Kidney glomerular epithelial cell (primary cell): ENCODE measurements around the gene NEK10.
"Not testable (repeated sequence)": the region's sequence is repeated elsewhere in the genome, so short reads cannot be mapped to it uniquely, and the experiment has no call there.

Experiments used
- DNase-seq: peaks from one replicate; lab custom pipeline; 2025; lab: John Stamatoyannopoulos, UW

The NEK10 gene, protein sequence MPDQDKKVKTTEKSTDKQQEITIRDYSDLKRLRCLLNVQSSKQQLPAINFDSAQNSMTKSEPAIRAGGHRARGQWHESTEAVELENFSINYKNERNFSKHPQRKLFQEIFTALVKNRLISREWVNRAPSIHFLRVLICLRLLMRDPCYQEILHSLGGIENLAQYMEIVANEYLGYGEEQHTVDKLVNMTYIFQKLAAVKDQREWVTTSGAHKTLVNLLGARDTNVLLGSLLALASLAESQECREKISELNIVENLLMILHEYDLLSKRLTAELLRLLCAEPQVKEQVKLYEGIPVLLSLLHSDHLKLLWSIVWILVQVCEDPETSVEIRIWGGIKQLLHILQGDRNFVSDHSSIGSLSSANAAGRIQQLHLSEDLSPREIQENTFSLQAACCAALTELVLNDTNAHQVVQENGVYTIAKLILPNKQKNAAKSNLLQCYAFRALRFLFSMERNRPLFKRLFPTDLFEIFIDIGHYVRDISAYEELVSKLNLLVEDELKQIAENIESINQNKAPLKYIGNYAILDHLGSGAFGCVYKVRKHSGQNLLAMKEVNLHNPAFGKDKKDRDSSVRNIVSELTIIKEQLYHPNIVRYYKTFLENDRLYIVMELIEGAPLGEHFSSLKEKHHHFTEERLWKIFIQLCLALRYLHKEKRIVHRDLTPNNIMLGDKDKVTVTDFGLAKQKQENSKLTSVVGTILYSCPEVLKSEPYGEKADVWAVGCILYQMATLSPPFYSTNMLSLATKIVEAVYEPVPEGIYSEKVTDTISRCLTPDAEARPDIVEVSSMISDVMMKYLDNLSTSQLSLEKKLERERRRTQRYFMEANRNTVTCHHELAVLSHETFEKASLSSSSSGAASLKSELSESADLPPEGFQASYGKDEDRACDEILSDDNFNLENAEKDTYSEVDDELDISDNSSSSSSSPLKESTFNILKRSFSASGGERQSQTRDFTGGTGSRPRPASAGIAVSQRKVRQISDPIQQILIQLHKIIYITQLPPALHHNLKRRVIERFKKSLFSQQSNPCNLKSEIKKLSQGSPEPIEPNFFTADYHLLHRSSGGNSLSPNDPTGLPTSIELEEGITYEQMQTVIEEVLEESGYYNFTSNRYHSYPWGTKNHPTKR

DNA sequence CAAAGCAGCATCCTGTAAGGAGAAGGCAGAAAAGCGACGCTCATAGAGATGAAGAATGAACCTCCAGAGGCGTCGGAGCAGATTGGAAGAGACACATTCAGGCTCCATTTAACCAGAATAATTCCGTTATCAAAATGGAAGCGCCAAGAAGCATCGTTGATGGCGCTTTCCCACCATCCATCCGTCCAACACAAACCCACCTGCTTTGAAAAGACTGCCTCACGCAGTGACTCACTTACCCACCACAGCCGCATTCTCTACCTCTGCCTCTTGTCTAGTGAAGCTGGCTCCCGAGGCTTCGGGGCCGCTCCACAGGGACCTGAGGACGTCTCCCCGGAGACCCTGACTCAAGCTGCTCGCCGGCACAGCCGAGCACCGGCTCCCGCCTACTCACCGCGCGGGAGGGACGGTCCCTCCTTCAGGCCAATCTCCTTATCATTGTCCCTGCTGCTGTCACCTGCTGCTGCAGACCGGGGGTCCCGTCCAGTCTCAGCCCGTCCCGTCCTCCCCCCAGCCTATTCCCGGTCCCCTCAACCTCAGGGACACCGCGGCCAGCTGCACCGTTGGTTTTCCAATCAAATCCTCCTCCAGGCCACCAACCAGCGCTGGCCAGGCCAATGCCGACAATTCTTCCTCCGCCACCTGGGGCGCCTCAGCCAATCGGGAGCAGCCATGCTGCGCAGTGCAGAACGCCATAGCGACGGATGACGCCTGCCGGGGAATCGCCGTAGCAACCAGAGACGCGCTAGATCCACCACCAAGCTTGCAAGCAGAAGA, at the start of gene NEK10:
NEK10 (minus strand) TSS at position 553 of the 777 bp plus-strand sequence. CDS start 16,501 bp downstream, outside the sequence.
- peak; percentile 91 for DNase-seq

DNA sequence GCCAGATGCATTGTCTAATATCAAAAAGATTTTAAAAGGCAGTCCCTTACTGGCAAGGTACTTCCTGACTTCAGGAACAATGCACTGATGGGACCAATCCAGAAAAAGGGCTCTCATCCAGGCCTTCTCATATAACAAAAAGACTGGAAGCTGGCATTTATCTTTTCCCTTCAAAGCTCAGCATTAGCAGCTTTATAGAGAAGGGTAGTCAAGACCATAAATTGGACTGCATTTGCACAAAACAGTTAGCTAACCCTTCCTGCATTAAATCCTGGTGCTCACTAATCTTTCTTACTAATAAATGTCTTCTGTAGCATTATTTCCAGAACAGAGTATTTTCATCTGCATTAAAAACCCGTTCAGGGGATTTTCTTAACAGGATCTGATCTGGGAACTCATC, 46.0 kb upstream of the NEK10 start:
- DNase-seq = no peak

DNA sequence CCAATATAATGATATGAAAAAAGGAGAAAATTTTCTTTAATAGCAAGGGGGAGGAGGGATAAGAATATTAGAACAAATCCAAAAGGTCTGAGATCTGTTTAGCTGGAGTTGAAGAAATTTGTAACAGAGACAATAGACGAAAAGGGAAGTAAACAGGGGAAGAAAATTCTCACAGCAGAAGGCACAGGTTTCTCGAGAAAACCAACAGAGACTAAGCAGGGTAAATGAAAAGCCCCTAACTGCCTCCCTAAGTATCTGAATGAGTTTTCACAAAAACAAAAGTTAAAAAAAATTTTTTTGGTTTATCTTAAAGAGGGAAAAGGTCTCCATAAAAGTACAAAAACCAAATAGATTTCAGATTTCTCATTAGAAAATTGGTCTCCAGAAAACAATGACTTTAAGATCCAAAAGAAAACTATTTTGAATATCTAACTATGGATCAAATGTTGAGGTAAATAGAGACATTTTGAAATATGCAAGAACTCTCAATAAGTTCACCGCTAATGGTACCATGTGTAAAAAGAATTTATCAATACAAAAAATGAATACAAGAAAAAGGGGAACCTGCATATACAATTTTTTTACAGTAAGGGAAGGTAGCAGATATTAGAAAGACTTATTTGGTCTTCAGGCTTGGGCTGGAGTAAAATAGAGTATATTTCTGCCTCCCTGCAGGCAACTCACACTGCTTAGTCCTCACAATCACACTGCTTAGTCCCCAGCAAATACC, 23.9 kb upstream of the NEK10 start:
- DNase-seq = no peak

DNA sequence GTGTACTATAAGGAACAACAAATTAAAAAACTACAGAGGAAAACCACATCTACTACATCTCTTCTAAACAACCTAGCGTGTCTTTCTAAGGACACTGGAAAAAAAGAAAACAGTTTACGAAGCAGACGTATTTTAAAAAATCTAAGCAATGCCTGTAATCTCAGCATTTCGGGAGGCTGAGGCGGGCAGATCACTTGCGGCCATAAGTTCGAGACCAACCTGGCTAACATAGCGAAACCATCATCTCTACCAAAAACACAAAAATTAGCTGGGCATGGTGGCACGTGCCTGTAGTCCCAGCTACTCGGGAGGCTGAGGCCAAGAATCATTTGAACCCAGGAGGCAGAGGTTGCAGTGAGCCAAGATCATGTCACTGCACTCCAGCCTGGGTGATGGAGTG, 23.2 kb upstream of the NEK10 start:
- DNase-seq = not testable (repeated sequence)

DNA sequence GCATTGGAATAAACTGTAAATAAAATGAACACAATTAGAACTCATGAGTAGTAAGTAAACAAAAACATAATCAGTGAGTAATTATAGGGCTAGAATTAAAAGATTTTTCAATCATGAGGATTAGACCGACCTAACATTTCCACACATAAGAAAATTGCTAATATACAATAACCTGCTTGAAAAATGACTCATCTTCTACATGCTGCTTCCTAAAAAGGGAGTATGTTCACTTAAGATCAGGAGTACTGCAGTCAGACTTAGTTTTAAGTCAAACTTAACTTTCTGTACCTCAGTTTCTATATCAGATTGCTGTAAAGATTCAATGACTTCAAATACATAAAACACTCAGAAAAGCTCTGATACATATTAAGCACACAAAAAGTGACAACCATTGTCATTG, 22.6 kb upstream of the NEK10 start:
- DNase-seq = no peak

DNA sequence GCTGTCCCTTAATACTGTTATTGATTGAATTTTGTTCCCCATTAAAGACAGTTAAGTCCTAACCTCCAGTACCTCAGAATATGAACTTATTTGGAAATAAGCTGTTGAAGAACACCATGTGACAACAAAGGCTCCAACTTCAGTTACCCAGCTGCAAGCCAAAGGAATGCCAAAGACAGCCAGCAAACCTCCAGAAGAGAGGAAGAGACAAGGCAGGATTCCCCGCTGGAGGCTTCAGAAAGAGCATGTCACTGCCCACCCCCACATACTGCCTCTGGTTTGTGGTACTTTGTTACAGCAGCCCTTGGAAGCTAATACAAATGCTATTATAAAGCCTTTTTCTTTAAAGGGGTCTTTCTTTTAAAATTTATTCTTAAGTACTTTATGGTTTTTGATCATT, 18.4 kb upstream of the NEK10 start:
- DNase-seq = no peak

DNA sequence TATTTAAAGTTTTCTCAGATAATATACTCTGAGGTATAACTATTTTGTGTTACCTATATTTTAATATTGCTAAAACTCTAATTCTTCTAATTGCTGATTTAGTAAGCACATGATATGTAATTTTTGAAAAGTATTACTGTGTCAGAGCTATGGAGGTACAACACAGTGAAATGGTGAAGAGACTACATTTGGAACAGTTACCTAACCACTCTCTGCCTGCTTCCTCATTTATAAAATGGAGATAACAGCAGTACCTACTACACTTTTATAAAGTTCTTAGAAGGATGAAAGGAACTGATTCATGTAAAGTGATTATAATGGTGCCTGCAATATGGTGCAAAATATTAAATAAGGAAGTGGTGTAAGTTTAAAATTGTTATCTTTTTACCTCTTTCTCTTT, 16.3 kb upstream of the NEK10 start:
- no peak for DNase-seq

DNA sequence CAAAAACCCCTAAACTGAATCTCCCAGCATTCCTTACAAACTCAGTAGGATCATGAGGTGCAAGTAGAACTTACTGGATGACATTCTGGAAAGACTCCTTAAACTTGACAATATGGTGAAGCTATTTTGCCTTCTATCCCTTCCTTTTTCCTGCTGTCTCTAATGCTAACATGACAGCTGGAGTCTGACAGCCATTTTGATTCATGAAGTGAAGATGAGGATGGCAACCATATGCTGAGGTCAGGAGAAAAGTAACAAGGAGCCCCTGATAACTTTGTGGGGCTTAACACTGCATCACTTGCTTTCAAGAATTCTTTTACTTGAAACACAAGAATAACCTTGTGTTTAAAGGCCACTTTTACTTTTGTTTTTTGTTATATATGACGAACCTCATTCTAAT, 15.0 kb upstream of the NEK10 start:
- DNase-seq = no peak

DNA sequence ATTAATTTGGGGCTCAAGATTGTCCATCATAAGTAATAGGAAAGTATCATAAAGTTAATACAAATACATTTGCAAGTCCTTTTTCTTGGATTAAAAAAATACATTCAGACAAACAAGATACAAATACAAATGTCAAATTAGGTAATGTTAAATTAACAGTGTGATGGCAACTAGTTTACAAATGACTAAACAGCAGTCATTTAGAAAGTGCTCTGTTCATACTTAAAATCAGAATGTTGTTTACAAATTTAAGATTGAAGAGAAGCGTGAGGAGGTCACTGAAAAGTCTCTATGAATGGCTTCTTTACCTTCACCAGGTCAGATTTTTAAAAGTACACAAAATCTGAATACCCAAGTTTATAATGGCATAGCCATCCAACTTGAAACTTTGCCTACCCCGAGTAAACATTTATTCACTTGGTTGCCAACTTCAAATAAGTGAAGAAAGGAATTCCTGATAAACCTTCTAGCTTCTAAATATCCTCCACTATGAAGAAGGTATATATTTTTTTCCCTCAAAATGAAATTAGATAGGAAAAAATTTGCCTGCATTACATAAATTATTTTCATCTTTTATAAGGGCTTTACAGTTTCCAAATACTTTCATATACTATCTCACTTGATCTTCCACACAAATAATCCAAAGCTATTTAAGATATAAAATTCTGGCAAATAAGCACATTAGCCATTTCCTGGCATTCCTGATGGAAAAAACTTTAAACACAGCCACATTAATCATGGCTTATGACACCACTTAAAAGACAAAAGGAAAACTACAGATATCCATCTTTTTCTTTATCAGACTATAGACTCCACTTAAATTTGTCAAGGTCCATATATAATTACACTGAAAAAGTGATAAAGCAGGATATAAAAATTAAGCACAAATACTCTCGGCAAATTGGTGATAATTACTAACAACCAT, 11.5 kb upstream of the NEK10 start:
- DNase-seq = no peak

DNA sequence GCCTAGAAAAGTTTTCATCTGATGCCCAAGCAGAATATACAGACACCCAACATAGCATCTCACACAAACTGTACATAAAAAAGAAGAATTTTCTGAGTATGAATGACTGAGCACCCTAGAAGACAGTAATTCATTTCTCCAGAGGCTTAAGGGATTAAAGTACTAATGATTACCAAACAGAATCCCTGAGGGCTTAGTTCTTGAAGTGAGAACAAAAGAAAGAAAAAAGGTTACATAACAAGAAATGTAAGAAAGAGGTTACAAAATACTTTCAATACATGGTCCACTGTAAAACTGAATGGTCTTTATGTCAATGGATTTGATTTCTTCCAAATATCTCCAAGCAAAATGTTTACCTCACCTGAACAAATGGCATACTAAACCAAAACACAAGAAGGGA, 9.1 kb upstream of the NEK10 start:
- no peak for DNase-seq

DNA sequence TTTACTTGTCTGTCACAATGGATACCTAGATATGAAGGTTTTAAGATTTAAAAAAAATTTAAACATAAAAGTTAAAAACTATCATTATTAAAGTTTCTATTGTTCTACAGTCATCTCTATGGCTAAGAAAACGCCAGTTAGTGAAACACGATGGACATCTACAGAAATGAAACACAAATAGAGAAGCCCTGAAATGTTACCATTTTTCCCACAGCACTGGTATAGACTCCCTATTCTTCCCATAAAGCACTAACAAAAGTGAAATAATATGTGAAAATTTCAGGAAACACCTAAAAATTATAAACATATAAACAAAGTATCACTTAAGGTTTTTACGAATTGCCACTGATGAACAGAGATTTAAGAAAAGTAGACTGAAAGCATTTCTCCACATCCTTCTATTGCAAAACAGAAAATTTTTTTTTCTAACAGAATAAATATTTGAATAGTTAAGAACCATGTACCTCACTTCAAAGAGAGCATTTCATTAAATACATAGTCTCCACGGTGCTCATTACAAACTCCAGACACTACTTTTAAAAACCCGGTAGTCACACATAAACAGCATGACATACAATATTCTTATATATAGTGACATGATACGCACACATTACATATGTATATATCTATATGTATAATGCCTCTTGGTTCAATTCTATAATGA, 7.1 kb upstream of the NEK10 start:
- DNase-seq = no peak

DNA sequence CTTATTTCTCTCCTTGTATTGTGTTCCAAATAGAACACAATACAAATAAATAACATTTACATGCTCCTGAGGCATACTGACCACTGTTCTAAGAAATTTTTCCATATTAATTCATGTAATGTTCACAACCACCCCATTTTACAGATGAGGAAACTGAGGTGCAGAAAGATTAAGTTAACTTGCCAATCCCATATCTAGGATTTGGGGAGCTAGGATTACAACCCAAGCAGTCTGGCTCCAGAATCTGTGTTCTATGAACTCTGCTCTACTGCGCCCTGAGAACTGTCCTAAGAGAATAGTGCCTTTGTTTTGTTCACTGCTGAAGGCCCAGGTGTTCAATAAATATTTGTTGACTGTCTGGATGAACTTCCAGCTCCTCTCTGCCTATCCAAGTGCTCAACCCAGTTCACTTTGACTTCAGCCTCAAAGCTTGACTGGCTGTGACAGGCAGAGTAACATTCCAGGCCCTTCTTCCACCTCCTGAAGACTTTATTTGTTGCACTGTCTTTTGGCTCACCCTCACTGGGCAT, 3.1 kb downstream of the NEK10 start:
- no peak for DNase-seq

DNA sequence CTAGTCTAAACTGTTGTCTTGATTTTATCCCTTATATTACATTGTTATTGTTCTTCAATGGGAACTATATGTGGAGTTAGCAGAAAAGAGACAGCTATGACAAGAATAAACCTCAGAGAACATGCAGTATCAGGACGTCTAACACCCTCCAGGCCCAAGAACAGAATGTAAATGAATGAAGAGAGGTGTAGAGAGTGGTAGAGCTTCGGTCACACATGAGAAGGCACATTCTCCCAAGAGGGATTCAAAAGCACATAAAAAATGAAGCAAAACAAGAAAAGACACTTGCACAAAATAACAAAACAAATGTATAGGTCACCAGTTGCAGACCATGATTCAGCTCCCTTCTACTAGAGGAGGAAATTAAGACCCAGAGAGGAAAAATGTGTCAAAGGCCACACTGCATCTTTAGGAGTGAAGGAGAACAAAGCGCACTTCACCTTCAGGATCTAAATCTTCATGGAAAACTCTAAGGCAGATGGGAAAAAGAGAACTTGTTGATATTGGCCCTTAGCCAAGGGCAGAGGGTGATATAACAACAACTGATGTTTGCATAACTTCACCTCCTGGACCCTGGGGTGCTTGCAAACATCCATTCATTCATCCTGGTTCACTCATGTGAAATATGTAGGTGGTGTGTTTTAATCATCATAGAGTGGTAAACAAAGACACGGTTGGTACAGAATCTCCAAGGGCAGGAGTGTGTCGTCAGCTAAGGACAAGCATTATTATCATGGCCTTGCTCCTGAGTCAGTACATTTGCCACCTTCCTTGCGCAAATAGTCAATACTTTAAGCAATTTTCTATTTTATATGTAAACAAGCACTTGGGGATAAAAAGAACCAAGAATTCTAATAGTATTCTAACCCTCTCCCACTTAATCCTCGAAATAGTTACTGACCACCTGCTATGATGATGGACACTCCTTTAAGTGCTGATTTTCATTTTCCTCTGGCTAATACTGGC, 8.8 kb downstream of the NEK10 start:
- DNase-seq = peak; percentile 82

DNA sequence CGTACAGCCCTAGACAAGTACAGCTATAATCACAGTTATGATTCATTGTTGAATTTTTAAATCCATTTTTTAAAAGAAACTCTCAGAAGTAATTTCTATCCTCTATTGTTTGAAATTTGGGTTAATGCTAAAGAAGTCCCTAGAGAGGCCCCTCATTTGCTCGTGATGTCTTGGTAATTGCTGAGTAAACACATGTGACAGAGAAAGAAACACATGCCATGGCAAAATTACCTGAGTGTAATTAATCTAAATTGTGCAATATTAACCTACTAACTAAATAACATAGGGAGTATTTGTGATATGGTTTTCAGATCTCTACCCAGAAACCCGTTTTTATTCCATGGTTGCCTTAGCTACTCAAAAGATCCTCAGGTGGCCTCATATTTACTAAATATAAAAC, 10.8 kb downstream of the NEK10 start:
- DNase-seq = no peak

DNA sequence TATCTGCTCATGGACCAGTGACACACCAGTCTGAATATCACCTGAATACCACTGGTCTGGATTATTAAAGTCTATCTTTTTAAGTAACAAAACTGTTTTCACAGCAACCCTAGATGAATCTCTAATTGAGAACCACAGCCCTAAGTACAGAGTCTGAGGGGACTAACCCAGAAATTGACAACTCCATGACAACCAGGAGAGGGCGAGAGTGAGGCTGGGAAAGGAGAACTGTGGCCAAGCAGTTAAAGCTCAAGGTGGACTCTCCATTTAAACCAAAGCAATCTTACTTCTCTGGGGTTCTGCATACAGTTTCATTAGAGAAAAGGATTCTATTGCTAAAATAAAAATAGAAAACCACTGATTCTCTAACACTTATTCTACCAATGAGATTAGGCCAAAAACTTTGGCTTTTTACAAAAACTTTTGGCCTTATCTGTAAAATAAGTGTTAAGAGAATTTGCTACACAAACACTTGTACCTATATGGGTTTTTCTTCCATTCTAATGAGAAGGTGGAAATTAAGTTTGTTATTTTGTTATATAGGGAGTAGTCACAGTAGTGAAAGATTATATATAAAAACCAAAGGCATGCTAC, 11.4 kb downstream of the NEK10 start:
- DNase-seq = peak; percentile 25

DNA sequence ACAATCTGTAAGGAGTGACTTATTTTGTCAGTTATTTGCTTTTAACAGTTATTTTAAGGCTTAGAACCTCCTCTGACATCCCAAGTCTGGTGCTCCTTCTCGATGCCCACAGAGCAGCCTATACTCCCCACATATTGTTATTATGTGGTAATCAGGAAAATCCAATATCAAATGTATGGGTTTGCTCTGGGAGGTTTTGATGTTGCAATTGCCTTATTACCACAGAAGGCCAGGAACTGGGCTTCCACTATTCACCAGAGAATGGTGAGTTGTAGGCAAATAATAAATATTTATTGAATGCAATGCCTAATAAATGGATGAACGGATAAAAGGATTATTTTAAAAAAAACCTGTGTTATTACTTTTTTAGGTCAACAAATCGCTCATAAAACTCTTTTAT, 12.2 kb downstream of the NEK10 start:
- no peak for DNase-seq

DNA sequence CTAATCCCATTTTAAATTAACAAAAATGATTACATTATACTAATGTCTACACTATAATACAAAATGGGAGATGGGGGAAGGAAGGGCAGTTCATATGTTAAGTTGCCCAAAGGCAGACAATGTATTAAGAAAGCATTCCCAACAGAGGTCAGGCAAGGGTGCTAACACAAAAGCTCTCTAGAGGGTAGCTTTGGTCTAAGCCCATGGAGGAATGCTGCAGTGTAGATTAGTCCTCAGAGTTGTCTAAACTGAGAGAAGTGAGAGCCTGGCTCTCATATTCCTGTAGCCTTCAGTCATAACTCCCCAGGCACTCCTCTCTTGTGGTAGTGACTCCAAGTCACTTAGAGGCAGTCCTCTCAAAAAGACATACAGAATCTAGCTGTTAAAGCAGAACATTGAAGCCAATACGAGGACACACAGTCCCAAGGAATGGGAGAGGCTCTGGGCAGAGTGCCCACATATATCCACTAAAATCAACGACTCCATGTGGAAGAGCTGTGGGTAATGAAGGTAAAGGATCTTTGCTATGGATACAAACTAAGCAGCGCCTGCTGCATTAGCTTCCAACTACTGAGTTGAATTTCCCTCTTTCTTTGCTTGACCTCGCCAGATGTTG, 14.5 kb downstream of the NEK10 start:
- no peak for DNase-seq
